M059J (cell line): ENCODE results near the gene NACC2. TPM values are rescaled to one million over a fixed set of nuclear protein-coding genes. Genes with fewer than 3 reads are reported as not detected.

Experiments used
- DNase-seq: peaks from one replicate; pipeline ENCODE4 v3.0.0-alpha.2; 2012; ENCODE audit warnings: low read depth
- total RNA-seq: library from RNA; depleted of rRNA; stranded (reverse); fragments of >200 nt; shearing (Covaris generic); gene quantifications from 2 replicates; pipeline ENCODE4 v1.2.3, GENCODE V29; 2014

NACC2 gene
- total RNA-seq, 1 experiment from 2014 or later, result 9.8 TPM

GRCh38 chr9:136012651-136013050 lies 82.4 kb downstream of the NACC2 start:
- DNase-seq, result no peak

- DNase-seq, result no peak
These were observed 83.2 kb downstream of the NACC2 start for GRCh38 chr9:136011703-136012496.

GRCh38 chr9:136011376-136011702 lies 83.8 kb downstream of the NACC2 start:
- no peak for DNase-seq

- no peak for DNase-seq
These were observed 84.3 kb downstream of the NACC2 start for GRCh38 chr9:136010615-136011361.

GRCh38 chr9:136010176-136010575 lies 84.9 kb downstream of the NACC2 start:
- no peak for DNase-seq

- DNase-seq, result no peak
These were observed 85.6 kb downstream of the NACC2 start for GRCh38 chr9:136009516-136009915.

GRCh38 chr9:136008693-136008997 lies 86.4 kb downstream of the NACC2 start:
- no peak for DNase-seq

GRCh38 chr9:136007934-136008692 lies 87.0 kb downstream of the NACC2 start:
- peak; percentile 79 for DNase-seq

GRCh38 chr9:136007276-136007933 lies 87.7 kb downstream of the NACC2 start:
- no peak for DNase-seq

- DNase-seq, result no peak
These were observed 88.9 kb downstream of the NACC2 start for GRCh38 chr9:136006169-136006568.

GRCh38 chr9:136004712-136005111 lies 90.4 kb downstream of the NACC2 start:
- DNase-seq, result no peak

- DNase-seq, result no peak
These were observed 90.9 kb downstream of the NACC2 start for GRCh38 chr9:136004219-136004618.

- DNase-seq, result no peak
These were observed 91.5 kb downstream of the NACC2 start for GRCh38 chr9:136003411-136004218.

- DNase-seq, result no peak
These were observed 92.2 kb downstream of the NACC2 start for GRCh38 chr9:136002881-136003280.

- no peak for DNase-seq
These were observed 92.9 kb downstream of the NACC2 start for GRCh38 chr9:136002215-136002614.

GRCh38 chr9:136001231-136001630 lies 93.9 kb downstream of the NACC2 start:
- DNase-seq, result peak; percentile 15

- DNase-seq, result no peak
These were observed 96.5 kb downstream of the NACC2 start for GRCh38 chr9:135998410-135999071.

- no peak for DNase-seq
These were observed 97.1 kb downstream of the NACC2 start for GRCh38 chr9:135998016-135998380.

GRCh38 chr9:135997090-135998015 lies 97.7 kb downstream of the NACC2 start:
- no peak for DNase-seq

- no peak for DNase-seq
These were observed 99.3 kb downstream of the NACC2 start for GRCh38 chr9:135995816-135996215.
